HG03159 (cell line): ENCODE data around the gene LSMEM2.
"Not testable (repeated sequence)": the region's sequence is repeated elsewhere in the genome, so short reads cannot be mapped to it uniquely, and the experiment has no call there.

Experiments used
- ATAC-seq: cut with Tn5 transposase; IDR thresholded peaks from one replicate; pipeline ENCODE4 v1.9.1; 2021; ENCODE audit warnings: mild to moderate bottlenecking, moderate library complexity; ENCODE audit not compliant: unreplicated experiment

The LSMEM2 gene

DNA sequence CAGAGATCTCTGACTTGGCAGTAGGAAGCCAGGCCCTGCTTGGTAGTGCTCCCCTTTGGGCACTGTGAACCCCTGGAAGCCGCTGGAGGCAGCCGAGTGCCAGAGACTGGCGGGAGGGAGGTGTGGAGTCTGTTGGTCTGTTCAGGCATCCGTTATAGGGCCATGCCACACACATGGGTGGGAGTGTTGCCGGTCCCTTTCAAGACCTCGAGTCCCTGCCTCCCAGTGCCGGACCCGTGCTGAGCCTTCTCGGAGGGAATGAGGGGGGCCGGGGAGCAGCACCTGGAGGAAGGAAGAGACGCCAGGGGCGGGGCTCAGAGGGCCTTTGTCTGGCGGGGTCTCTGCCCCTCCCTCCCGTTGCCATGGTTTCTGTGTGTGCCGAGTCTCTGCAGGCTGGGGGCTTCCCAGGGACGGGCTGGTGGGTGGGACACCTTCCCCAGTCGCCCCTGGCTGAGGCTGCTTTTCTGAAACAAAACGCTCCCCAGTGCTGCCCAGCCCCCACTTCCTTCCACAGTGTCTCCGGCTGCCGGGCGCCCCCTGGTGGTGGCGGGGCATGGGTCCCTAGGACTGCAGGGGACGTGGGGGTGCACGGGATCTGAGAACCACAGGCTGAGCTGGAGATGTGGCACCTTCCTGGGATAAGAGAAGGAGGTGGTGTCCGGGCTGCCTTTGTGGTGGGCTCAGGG is 32.9 kb upstream of the LSMEM2 start:
- ATAC-seq, result peak; percentile 71

DNA sequence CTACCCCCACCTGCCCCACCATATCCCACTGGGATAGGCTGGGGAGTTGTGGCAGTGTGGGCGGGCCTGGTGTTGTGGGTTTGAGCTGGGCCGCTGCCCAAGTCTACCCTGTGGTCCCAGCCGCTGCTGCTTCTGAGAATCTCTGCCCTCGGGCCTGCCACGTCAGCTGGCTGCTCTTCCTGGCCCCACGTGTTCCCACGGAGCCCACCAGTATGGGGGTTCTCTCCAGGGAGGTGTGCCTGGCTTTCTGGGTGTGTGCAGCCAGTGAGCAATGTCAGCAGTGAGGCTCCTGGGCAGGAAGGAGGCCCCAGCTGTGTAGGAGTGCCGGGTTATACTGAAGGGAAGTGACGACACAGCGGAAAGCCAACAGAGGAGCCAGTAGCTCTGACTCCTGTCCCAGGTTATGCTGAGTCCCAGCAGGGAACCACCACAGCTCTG is 32.4 kb upstream of the LSMEM2 start:
- peak; percentile 39 for ATAC-seq

DNA sequence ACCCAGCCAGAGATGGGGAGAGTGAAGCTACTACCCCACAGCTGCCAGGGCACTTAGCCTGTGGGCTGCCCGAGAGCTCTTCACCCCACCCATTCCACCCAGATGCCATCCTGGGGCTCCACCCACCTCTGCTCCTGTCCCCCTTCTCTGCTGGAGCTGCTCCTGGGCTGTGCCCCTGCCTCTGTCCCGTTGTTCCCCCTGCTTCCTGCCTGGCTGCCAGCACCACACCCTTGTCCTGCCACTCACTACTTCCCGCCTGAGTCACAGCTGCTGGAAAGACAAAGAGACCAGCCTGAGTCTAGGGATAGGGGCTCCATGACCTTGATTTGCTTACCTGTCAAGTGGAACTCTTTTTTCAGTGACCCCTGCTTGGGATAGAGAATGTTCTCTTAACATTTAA is 30.5 kb upstream of the LSMEM2 start:
- no peak for ATAC-seq

DNA sequence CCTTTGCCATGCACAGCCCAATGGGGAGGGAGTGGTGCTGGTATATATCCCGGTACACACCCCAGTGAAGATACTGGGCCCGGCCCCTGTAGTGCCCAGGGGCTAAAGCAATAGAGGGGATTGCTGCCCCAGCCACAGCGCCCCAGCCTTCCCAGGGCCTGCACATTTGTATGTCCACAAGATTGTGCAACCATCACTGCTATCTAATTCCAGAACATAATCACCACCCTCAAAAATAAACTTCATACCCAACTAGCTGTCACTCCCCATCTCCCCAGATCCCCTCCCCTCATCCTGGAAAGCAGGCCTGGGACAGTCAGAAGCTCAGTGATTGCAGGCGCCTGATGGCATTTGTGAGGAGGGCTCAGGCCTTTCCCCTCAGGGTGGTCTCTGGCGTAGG is 29.4 kb upstream of the LSMEM2 start:
- no peak for ATAC-seq

DNA sequence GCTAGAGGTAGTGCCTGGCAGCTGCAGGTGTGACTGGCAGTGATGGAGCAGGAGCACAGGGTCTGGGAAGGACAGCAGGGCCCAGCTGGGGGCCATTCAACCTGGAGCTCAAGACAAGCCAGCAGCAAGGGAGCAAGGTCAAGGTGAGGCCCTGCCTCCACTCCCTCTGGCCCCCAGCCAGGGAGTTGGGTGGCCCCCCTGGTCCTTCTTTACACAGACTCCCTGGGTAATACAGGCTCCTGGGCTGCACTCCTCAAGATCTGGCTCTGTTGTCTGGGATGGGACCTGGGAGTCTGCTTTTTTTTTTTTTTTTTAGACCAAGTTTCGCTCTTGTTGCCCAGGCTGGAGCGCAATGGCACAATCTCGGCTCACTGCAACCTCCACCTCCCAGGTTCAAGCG is 28.4 kb upstream of the LSMEM2 start:
- ATAC-seq, result no peak

DNA sequence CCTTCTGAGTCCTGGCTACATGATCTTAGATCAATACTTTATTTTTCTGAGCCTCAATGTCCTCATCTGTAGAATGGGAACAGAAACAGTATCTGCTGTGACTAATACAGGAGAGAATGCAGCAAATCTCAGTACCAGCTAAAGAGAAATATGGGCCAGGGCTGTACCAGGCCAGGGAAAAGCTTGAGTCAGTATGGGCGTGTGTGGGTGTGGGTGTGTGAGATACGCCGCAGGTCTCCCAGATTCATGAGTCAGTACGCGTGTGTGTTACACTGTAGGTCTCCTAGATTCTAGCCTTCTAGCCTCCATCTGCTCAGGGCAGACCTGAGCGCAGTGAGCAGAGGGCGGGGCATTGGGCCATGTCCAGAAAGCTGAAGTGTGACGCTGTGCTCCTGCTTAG is 27.7 kb upstream of the LSMEM2 start:
- no peak for ATAC-seq

DNA sequence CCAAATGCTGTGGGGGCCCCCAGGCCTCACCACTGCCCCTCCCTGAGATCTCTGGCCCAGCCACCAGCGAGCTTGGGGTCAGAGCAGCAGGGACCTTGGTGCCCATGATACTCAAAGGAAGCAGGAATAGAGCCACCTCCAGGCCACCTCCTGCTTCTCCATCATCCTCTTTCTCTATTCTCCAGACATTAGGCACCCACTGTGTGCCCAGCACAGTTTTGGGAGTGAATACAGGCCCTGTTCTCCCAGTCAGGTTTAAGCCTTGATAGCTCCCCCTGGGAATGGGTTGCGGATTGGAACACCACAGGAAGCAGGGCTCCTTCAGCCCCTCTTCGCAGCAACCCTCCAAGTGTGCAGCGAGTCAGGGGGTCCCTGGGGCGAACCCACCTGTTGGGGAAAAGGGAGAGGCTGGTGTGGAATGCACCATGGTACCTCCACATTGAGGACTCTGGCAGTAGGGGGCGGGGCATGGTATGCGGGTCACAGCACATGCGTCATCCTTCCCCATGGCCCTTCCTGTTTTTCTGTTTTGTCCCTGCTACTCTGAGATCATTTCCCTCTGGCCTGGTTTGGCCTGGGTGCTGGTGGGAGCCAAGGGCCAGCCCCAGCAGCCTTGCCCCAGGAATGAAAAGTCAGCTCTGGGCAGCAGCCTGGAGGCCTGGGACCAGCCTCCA is 24.2 kb upstream of the LSMEM2 start:
- no peak for ATAC-seq

DNA sequence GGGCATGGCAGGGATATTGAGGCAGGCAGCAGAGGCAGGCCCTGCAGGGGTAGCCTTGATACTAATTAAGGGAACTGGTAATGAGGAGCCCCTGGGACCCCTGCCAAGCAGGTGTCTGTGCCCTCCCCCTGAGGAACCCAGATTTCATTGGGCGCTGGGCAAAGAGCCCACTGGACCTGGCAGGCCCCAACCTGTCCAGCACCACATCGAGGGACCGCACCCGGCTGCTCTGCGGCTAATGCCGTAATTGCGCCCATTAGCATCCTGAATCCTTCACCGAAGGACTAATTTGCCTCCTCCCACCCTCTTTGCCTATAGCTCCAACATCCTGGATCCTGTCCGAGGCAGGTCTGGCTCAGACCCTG is 23.7 kb upstream of the LSMEM2 start:
- ATAC-seq, result no peak

DNA sequence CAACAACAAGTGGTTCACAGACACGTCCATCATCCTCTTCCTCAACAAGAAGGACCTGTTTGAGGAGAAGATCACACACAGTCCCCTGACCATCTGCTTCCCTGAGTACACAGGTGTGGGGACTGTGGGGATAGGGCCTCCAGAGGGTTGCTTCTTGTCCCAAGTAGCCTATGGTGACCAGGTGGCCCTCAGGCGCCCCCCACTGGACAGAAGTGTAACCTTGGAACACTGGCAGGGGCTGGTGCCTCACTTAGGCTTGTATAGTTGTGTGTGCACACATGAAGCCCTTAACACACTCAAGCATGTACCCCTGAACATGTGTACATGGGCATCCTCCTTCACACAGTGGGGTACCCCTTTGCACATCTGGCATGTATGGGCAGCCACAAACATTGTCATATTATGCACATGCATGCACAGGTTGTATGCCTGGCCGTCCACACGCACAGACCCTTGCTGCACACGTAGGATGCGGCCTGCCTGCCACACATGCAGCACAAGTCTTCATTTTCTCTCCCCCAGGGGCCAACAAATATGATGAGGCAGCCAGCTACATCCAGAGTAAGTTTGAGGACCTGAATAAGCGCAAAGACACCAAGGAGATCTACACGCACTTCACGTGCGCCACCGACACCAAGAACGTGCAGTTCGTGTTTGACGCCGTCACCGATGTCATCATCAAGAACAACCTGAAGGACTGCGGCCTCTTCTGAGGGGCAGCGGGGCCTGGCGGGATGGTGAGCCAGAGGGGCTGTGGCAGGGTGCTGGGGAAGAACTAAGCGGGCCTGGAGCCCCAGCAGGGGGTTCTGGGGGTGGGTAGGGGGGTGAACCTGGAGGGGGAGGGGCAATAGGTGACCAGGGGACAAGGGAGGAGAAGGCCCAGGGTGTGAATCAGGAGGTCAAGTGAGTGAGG is 21.7 kb upstream of the LSMEM2 start:
- no peak for ATAC-seq

DNA sequence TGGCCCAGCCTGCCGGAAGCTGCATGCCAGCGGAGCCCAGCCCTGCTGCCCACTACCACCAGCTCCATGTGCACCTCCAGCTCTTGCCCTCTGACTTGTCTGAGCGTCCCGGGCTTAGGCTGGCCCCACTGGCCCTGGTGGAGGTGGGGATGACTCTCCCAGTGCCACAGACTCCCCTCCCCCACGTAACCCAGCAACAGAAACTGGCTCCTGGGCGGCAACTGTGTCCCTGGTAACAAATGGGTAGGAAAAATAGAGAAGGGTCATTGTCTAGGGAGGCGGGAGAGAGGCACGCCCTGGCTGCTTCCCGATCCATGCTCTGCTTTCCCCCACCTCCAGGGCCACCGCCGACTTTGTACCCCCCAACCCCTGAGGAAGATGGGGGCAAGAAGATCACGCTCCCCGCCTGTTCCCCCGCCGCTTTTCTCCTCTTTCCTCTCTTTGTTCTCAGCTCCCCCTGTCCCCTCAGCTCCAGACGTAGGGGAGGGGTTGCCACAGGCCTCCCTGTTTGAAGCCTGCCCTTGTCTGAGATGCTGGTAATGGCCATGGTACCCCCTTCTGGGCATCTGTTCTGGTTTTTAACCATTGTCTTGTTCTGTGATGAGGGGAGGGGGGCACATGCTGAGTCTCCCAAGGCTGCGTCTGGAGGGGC is 20.7 kb upstream of the LSMEM2 start:
- no peak for ATAC-seq

DNA sequence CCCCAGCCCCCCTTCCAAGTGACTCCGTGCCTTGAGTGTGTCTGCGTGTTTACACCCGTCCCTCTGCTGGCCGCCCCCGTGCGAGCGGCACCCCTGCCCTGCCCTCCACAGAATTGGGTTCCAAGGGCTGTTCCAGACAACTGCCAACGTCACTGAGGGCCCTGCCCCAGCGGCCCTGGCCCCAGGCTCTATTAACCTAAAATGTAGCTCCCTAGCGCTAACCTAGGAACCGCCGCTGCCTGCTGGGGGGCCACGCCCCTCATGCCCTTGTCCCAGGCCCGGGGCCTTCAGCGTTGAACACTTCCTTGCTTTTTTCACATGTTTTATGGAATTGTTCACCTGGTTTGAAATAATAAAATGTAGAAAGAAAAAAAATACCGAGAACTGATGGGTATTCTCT is 19.9 kb upstream of the LSMEM2 start:
- no peak for ATAC-seq

DNA sequence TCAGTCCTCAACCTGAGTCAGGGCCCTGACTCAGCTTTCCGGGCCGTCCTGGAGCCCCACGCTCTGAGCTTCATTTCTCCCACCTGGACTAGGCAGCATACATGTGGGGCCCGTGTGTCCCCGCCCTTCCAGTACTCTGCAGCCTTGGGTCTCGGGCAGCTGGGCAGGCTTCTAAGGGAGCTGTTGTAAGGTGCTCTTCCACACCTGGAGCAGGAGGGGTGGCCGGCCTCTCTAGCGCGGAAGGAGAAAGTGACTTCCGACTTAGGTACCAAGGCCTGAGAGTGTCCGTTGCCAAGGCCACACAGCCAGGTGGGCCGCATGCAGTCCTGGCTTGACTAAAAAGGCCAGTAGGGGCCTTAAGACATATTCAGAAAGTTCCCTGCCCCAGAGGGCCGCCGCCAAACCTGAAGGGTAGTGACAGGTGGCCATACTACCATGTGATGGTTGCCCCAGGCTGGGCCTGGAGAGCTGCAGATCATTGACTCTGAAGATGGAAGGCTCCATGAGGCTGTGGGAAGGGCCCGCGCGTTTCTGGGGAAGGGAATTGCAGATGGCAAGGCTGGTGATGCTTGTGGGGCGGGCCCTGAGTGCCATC is 19.4 kb upstream of the LSMEM2 start:
- ATAC-seq, result peak; percentile 16

DNA sequence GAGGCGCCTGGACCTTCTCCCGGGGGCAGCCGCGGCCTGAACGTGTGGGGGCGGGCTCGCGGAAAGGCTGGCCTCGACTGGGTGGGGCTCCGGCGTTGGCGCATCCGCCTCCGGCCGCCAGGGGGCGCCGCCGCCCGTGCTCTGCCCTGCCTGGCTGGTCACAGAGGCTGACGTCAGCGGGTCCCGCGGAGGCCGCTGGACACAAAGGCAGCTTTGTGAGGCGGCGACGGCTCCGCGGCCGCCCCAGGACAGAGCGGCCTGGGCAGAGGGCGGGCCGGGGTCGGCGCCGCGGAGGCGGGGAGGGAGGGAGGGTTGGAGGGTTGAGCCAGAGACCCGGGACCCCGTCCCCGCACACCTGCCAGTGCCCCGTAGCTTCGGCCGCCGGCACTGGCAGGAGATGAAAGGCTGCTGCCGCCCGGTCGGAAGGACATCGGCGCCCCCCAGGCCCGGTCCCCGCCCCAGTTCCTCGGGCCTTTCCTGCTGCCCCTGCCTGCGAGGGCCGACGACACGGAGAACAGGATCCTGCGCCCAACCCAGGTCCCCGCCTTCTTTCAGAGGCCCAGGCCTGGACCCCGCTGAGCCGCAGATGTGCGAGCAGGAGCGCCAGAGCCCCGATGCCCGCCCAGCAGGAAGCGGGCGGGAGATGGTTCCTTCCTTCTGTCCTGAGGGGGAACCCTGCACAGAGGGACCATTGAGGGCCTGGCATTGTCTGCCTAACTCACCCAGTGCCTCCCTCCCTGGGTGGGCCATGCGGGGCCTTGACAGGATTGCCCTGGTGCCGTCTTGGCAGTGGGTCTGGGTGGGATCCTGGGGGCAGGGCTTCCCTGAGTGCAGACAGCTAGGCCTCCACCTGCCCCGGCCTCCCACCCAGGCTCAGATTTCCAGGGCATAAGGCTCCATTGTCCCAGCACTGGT is 18.6 kb upstream of the LSMEM2 start:
- peak; percentile 79 for ATAC-seq

DNA sequence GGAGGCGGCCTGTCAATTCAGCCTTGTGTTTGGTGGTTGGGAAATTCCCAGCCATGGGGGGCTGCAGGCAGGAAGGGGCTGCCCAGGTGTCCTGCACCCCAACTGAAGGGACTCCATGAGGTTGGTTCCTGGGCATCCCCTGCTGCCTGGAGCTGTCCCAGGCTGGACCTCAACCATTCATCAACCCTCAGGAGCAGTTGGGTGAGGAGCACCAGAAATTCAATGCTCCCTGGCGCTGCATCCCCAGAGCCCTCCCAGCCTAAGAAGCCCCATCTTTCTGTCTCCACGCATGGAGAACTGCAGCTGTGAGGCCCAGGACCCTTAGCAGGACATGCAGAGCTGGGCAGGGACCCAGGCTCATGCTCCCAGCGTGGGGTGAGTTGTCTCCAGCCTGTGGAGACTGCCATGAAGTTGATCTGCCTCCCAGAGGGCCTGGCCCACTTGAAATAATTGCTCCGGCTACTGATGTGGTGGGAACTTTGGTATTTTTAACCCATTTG is 17.9 kb upstream of the LSMEM2 start:
- ATAC-seq, result no peak

DNA sequence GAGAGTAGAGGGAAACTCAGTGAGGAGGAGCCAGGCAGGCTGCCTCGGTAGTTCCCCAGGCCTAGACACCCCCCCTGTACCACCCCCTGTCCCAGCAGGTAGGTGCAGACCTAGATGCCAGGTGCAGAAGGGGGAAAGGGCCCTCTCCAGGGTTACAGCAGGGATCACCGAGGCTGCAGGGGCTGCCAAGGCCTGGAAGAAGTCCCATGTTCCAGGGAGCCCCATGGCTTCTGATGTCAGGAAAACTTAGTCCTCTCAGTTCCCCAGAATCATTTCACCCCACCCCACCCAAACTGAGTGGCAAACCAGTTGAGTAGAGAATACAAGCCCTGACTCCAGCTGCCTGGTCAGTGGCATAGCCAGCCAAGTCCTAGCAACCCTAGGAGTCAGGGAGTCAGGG is 17.4 kb upstream of the LSMEM2 start:
- ATAC-seq, result no peak

DNA sequence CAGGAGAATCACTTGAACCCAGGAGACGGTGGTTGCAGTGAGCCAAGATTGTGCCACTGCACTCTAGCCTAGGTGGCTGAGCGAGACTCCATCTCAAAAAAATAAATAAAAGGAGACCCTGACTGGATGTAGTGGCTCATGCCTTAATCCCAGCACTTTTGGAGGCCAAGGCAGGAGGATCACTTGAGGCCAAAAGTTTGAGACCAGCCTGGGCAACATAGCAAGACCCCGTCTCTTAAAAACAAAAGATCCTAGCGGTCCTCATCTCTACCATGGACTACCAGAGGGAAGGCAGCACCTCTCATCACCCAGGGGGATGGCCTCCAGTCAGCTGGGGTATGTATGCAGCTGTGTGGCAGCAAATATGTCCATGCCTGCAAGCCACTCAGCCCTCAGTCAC is 16.7 kb upstream of the LSMEM2 start:
- not testable (repeated sequence) for ATAC-seq

DNA sequence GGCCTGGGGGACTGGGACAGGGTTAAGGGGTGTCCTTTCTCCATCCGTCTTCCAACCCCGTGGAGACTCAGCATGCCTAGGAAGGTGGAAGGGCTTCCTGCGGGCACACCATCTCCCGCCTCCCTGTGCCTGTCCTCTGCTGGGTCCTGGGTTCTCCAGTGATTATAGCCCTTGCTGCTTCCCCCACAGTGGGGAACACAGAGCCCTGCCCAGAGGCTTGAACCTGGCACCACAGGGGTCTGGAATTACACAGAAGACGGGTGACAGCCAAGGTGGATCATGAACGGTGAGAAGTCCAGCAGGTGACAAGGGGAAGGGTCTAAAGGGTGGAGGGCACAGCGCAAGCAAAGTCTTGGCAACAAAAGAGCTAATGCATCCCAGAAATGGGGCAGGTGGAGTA is 16.1 kb upstream of the LSMEM2 start:
- ATAC-seq, result no peak

DNA sequence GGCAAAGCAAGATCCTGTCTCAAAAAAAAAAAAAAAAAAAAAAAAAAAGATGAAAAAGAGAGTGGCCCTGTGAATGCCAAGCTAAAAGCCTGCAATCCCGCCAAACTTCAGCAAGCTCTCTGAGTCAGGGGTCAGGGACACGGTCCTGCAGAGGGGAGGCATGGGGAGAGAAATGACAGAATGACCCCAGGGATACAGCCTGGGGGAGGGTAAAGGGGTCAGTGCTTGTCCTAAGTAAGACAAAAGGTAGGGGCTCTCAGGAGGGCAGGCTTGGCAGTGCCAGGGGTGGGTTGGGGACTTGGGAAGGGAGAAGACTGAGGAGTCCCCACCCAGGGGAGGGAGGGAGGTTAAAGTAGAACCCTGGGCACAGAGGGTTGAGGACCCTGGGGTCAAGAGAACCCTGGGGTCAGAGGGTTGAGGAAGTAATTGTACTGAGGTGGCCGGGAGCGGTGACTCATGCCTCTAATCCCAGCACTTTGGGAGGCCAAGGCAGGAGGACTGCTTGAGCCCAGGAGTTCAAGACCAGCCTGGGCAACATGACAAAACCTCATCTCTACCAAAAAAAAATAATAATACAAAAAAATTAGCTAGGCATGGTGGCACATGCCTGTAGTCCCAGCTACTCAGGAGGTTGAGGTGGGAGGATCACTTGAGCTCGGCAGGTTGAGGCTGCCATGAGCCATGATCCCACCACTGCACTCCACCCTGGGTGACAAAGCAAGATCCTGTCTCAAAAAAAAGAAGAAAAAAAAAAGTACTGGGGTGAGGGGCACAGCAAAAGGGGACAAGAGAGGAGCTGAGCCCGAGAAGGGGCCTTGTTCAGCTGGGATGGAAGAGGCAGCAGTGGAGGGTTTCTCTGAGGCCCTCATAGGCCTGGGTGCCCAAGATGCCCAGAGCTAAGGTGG is 15.2 kb upstream of the LSMEM2 start:
- ATAC-seq, result no peak
